Keratinocyte (primary cell): Measurements from ENCODE around the gene RAB43. TPM values are rescaled to one million over a fixed set of nuclear protein-coding genes. Genes with fewer than 3 reads are reported as not detected.

Source experiments
- DNase-seq: peaks from one replicate; pipeline ENCODE4 v3.0.0-alpha.2; 2011; ENCODE audit warnings: low read depth, missing footprints, low spot score
- FAIRE-seq: peaks from 2 replicates; lab custom pipeline; 2011; peaks lifted over from hg19 to GRCh38; lab: Jason Lieb, UNC
- H2AFZ ChIP-seq: 2 replicates; pipeline ENCODE4 v1.6.0; 2012; ENCODE audit warnings: low read length, control low read depth, inconsistent platforms; ENCODE audit not compliant: control insufficient read depth
- H3K27ac ChIP-seq: 2 replicates; pipeline ENCODE4 v1.5.1; 2011; ENCODE audit warnings: low read length; ENCODE audit not compliant: control insufficient read depth, insufficient read depth
- H3K27me3 ChIP-seq: 3 replicates; pipeline ENCODE4 v1.6.0; 2011; ENCODE audit warnings: low read length; ENCODE audit not compliant: control insufficient read depth, insufficient read depth; ENCODE audit errors: extremely low read depth
- H3K36me3 ChIP-seq, 2 experiments: 2 replicates in 1 of 2; 3 replicates in 1 of 2; pipeline ENCODE4 v1.5.1; 2011; ENCODE audit warnings: low read length in 2 of 2, mild to moderate bottlenecking in 1 of 2; ENCODE audit not compliant: control insufficient read depth in 2 of 2, insufficient read depth in 2 of 2; ENCODE audit errors: extremely low read depth in 1 of 2
- H3K4me1 ChIP-seq: 3 replicates; pipeline ENCODE4 v1.5.1; 2011; ENCODE audit warnings: low read length; ENCODE audit not compliant: control insufficient read depth, insufficient read depth; ENCODE audit errors: extremely low read depth
- H3K4me2 ChIP-seq: 3 replicates; pipeline ENCODE4 v1.6.0; 2011; ENCODE audit warnings: low read depth, low read length; ENCODE audit not compliant: control insufficient read depth, insufficient read depth; ENCODE audit errors: extremely low read depth
- H3K4me3 ChIP-seq, 3 experiments: fragments of 200-600 bp in 1 of 3; sonication (generic) in 1 of 3; 2 replicates in 2 of 3; 3 replicates in 1 of 3; pipeline ENCODE4 v1.5.1; 2011 to 2016; ENCODE audit warnings: low read length in 3 of 3, mild to moderate bottlenecking in 3 of 3, control low read depth in 2 of 3, inconsistent platforms in 1 of 3, low read depth in 1 of 3, mixed read lengths in 1 of 3, mixed run types in 1 of 3, moderate library complexity in 1 of 3; ENCODE audit not compliant: control insufficient read depth in 2 of 3, insufficient read depth in 2 of 3; ENCODE audit errors: extremely low read depth in 1 of 3
- H3K79me2 ChIP-seq: 2 replicates; pipeline ENCODE4 v1.6.0; 2012; ENCODE audit warnings: low read length; ENCODE audit not compliant: control insufficient read depth, insufficient read depth
- H3K9ac ChIP-seq: 3 replicates; pipeline ENCODE4 v1.6.0; 2011; ENCODE audit warnings: low read length; ENCODE audit not compliant: control insufficient read depth, insufficient read depth; ENCODE audit errors: extremely low read depth
- H3K9me1 ChIP-seq: 3 replicates; pipeline ENCODE4 v1.6.0; 2011; ENCODE audit warnings: low read length; ENCODE audit not compliant: control insufficient read depth, insufficient read depth; ENCODE audit errors: extremely low read depth
- H3K9me3 ChIP-seq: 2 replicates; pipeline ENCODE4 v1.5.1; 2012; ENCODE audit warnings: low read depth, low read length; ENCODE audit not compliant: control insufficient read depth
- H4K20me1 ChIP-seq: 3 replicates; pipeline ENCODE4 v1.6.0; 2011; ENCODE audit warnings: low read length; ENCODE audit not compliant: control insufficient read depth, insufficient read depth; ENCODE audit errors: extremely low read depth
- CTCF ChIP-seq, 3 experiments: IDR thresholded peaks in 1 of 3; conservative IDR thresholded peaks in 1 of 3; optimal IDR thresholded peaks in 1 of 3; 2 replicates in 2 of 3; 3 replicates in 1 of 3; pipeline versions ENCODE3 to v1.5.1; 2011; ENCODE audit warnings: low read length in 3 of 3, mild to moderate bottlenecking in 3 of 3, moderate library complexity in 2 of 3, control low read depth in 1 of 3, inconsistent platforms in 1 of 3; ENCODE audit not compliant: insufficient read depth in 2 of 3; ENCODE audit errors: extremely low read depth in 1 of 3
- EZH2 ChIP-seq: IDR thresholded peaks from one replicate; pipeline ENCODE4 v1.6.1; 2012; ENCODE audit warnings: inconsistent platforms, mild to moderate bottlenecking, low read length, moderate library complexity
- dilution Hi-C: fragments of 300-500 bp; cut with MboI; formaldehyde crosslinking; loops from one replicate; pipeline ENCODE4 v1.7.0; 2020; ENCODE audit warnings: low sequenced_read_pairs; ENCODE audit not compliant: extremely low pct_ligation_motif_present
- polyA plus RNA-seq, 5 experiments: library from polyadenylated mRNA; depleted of rRNA in 3 of 5; stranded (reverse) in 3 of 5; stranded (forward) in 1 of 5; unstranded in 1 of 5; fragments of >200 nt; gene quantifications; 1 replicate in 1 of 5; 2 replicates in 3 of 5; 3 replicates in 1 of 5; pipeline versions ENCODE4 v1.2.1 to v1.2.3, GENCODE V29; 2011 to 2012; ENCODE audit warnings: missing spikeins in 2 of 5, low read depth in 1 of 5, low replicate concordance in 1 of 5

RAB43 gene
- polyA plus RNA-seq, 1 donor (not counting 4 experiments of a cell fraction or from before 2014, with no cell fraction given), result 8.1 TPM

GRCh38 chr3:129104498-129105079 lies 17.0 kb downstream of the RAB43 start:
- no peak overlapping the region for H2AFZ ChIP-seq
- FAIRE-seq (no peak), DNase-seq (no peak)
- no peak overlapping the region for H3K27ac ChIP-seq
- dilution Hi-C loops, result no loop called here
- H3K9me1 ChIP-seq, result peaks cover 3% of the 10 kb centered on the region
- no peaks in the 10 kb centered on the region for H3K27me3 ChIP-seq
- H3K4me3 ChIP-seq, result no peak overlapping the region
- no peak for TF ChIP-seq CTCF (optimal IDR thresholded peaks at IDR 0.05 in 1 of 3, IDR thresholded peaks at IDR 0.05 in 1 of 3, conservative IDR thresholded peaks at IDR 0.05 in 1 of 3; ENCODE audit: extremely low read depth in 1 of 3, insufficient read depth in 2 of 3, low read length in 3 of 3)
- no peak for TF ChIP-seq EZH2
- no peaks in the 10 kb centered on the region for H3K9me3 ChIP-seq
- peaks cover 62% of the 10 kb centered on the region for H3K79me2 ChIP-seq
- no peaks in the 10 kb centered on the region for H3K4me1 ChIP-seq
- H4K20me1 ChIP-seq, result peaks cover 9% of the 10 kb centered on the region
- H3K4me2 ChIP-seq, result no peak overlapping the region
- no peak overlapping the region for H3K9ac ChIP-seq
- peaks cover 12 to 13% of the 10 kb centered on the region in 2 experiments for H3K36me3 ChIP-seq

- no peak for FAIRE-seq
- Histone ChIP-seq H3K9me3 (no peaks in the 10 kb centered on the region), H3K27ac (no peak overlapping the region), H4K20me1 (peaks cover 9% of the 10 kb centered on the region), H3K4me3 (no peak overlapping the region), H3K27me3 (no peaks in the 10 kb centered on the region), H2AFZ (no peak overlapping the region), H3K79me2 (peaks cover 62% of the 10 kb centered on the region), H3K4me2 (no peak overlapping the region), H3K9ac (no peak overlapping the region), H3K9me1 (peaks cover 3% of the 10 kb centered on the region), H3K36me3 (peaks cover 12 to 13% of the 10 kb centered on the region in 2 experiments), H3K4me1 (no peaks in the 10 kb centered on the region)
- dilution Hi-C loops, result no loop called here
- no peak for TF ChIP-seq CTCF (optimal IDR thresholded peaks at IDR 0.05 in 1 of 3, IDR thresholded peaks at IDR 0.05 in 1 of 3, conservative IDR thresholded peaks at IDR 0.05 in 1 of 3; ENCODE audit: extremely low read depth in 1 of 3, insufficient read depth in 2 of 3, low read length in 3 of 3)
- TF ChIP-seq EZH2, result no peak
- DNase-seq, result no peak
Observed at GRCh38 chr3:129104051-129104450, 17.6 kb downstream of the RAB43 start.
